Activated CD4-positive, alpha-beta T cell treated with anti-CD3 and anti-CD28 coated beads for 48 hours (primary cell): ENCODE data around the gene RPTOR.
"Not testable (repeated sequence)": the region's sequence is repeated elsewhere in the genome, so short reads cannot be mapped to it uniquely, and the experiment has no call there.

Experiments
- DNase-seq: peaks from one replicate; pipeline ENCODE4 v3.0.0-alpha.2; 2020

The RPTOR gene

GRCh38 chr17:80751070-80751945 lies 206.7 kb downstream of the RPTOR start:
- no peak for DNase-seq

- DNase-seq = no peak
Measured at GRCh38 chr17:80751946-80752581, 207.4 kb downstream of the RPTOR start.

- DNase-seq = no peak
Measured at GRCh38 chr17:80753685-80754345, 209.2 kb downstream of the RPTOR start.

GRCh38 chr17:80754846-80755245 lies 210.2 kb downstream of the RPTOR start:
- DNase-seq = no peak

- no peak for DNase-seq
Measured at GRCh38 chr17:80755650-80756405, 211.2 kb downstream of the RPTOR start.

GRCh38 chr17:80758481-80759376 lies 214.1 kb downstream of the RPTOR start:
- peak; percentile 53 for DNase-seq

- DNase-seq = peak; percentile 57
Measured at GRCh38 chr17:80759377-80759673, 214.7 kb downstream of the RPTOR start.

GRCh38 chr17:80760511-80760911 lies 215.9 kb downstream of the RPTOR start:
- no peak for DNase-seq

- DNase-seq = peak; percentile 84
Measured at GRCh38 chr17:80761110-80761871, 216.7 kb downstream of the RPTOR start.

GRCh38 chr17:80762076-80762475 lies 217.4 kb downstream of the RPTOR start:
- no peak for DNase-seq

GRCh38 chr17:80763293-80763867 lies 218.7 kb downstream of the RPTOR start:
- no peak for DNase-seq

GRCh38 chr17:80764627-80765145 lies 220.0 kb downstream of the RPTOR start:
- not testable (repeated sequence) for DNase-seq

GRCh38 chr17:80765241-80765961 lies 220.8 kb downstream of the RPTOR start:
- no peak for DNase-seq

GRCh38 chr17:80766290-80766855 lies 221.7 kb downstream of the RPTOR start:
- no peak for DNase-seq

- no peak for DNase-seq
Measured at GRCh38 chr17:80768389-80768788, 223.8 kb downstream of the RPTOR start.

GRCh38 chr17:80768936-80769335 lies 224.3 kb downstream of the RPTOR start:
- DNase-seq = no peak

GRCh38 chr17:80769516-80769915 lies 224.9 kb downstream of the RPTOR start:
- DNase-seq = no peak

GRCh38 chr17:80769936-80770625 lies 225.4 kb downstream of the RPTOR start:
- no peak for DNase-seq
